ENCODE measurements around the gene NFATC1. TPM values are rescaled to one million over a fixed set of nuclear protein-coding genes. Genes with fewer than 3 reads are reported as not detected.

NFATC1 gene
- total RNA-seq, 1 donor from 2014 or later = 6.1 TPM

GRCh38 chr18:79452190-79452990 lies 56.7 kb downstream of the NFATC1 start:
- Mint-ChIP-seq H3K36me3 (no peaks in the 10 kb centered on the region), H3K9me3 (no peaks in the 10 kb centered on the region), H3K4me1 (ENCODE audit: unreplicated experiment) (peaks cover 9% of the 10 kb centered on the region), H3K4me3 (no peak overlapping the region), H3K27me3 (no peaks in the 10 kb centered on the region), H3K27ac (no peak overlapping the region)
- no peak for TF ChIP-seq CTCF (conservative IDR thresholded peaks at IDR 0.05)
- DNase-seq (ENCODE audit: extremely low spot score, unreplicated experiment) = no peak

GRCh38 chr18:79452991-79453645 lies 57.4 kb downstream of the NFATC1 start:
- Mint-ChIP-seq H3K27ac (no peak overlapping the region), H3K9me3 (no peaks in the 10 kb centered on the region), H3K4me1 (ENCODE audit: unreplicated experiment) (peaks cover 5% of the 10 kb centered on the region), H3K27me3 (no peaks in the 10 kb centered on the region), H3K4me3 (no peak overlapping the region), H3K36me3 (no peaks in the 10 kb centered on the region)
- TF ChIP-seq CTCF (conservative IDR thresholded peaks at IDR 0.05) = no peak
- DNase-seq (ENCODE audit: extremely low spot score, unreplicated experiment) = no peak

GRCh38 chr18:79453816-79454735 lies 58.3 kb downstream of the NFATC1 start:
- no peak for TF ChIP-seq CTCF (conservative IDR thresholded peaks at IDR 0.05)
- H3K9me3 Mint-ChIP-seq = no peaks in the 10 kb centered on the region
- no peak overlapping the region for H3K4me3 Mint-ChIP-seq
- no peaks in the 10 kb centered on the region for H3K36me3 Mint-ChIP-seq
- no peaks in the 10 kb centered on the region for H3K27me3 Mint-ChIP-seq
- peaks cover 3% of the 10 kb centered on the region for H3K4me1 Mint-ChIP-seq (ENCODE audit: unreplicated experiment)
- DNase-seq (ENCODE audit: extremely low spot score, unreplicated experiment) = no peak
- H3K27ac Mint-ChIP-seq = no peak overlapping the region

DNA sequence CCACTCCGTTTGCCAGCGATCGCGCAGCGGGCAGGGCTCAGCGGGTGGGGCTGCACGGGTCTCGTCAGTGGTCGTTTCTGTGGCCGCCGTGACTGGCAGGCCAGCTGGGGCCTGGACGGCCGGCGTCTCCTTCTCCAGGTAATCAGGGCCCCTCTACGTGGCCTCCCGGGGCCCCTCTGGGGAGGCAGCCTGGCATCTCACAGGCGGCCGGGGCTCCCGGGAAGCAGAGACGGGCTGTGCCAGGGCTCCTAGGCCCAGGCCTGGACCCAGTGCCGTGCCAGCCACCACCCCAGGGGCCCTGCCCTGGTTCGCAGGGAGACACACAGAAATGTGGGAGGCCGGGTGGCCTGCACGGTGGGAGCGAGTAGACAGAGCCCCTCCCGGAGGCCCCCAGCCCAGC lies 59.5 kb downstream of the NFATC1 start:
- Mint-ChIP-seq H3K27me3 (no peaks in the 10 kb centered on the region), H3K9me3 (no peaks in the 10 kb centered on the region), H3K4me1 (ENCODE audit: unreplicated experiment) (peaks cover 7% of the 10 kb centered on the region), H3K4me3 (no peak overlapping the region), H3K36me3 (no peaks in the 10 kb centered on the region), H3K27ac (no peak overlapping the region)
- TF ChIP-seq CTCF (conservative IDR thresholded peaks at IDR 0.05) = no peak
- DNase-seq (ENCODE audit: extremely low spot score, unreplicated experiment) = no peak

DNA sequence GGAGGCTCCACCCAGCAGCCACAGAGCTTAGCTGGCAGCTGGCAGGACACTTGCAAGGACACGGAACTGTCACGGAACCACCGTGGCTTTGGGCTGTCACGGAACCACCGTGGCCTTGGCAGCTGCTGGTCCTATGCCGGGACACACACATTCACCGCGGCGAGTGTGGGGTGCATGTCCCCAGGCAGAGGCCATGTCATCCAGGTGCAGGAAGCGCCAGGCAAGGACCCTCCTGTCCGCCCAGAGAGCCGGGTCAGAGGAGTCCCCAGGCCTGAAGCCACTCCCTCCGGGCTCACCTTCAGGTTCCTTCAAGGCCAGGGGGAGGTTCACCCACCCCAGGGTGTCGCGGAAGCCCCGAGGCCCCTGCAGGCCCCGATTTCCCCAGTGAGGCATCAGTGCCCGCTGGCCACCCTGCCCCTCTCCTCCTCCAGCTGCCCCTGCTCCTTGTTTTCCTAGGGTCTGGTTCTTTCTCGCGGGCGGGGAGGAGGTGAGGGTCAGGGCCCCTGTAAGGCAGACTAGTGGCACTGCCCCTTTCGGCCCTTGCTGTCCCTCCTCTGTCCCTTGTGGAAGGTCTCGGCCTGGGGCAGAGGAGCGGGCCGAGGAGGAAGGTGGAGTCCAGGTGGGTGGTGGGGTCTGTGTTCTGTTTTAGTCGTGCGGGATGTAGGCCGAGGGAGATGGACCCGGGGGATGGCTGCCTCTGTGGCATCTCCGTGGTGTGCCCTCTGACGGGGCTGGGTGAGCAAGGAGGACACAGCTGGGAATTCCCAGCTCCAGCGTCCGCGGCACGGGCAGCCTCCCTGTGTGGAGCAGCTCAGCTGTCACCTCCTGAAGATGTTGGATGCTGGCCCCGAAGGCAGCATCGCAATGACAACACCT lies 60.6 kb downstream of the NFATC1 start:
- H3K9me3 Mint-ChIP-seq = no peaks in the 10 kb centered on the region
- peaks cover 8% of the 10 kb centered on the region for H3K4me1 Mint-ChIP-seq (ENCODE audit: unreplicated experiment)
- no peak for DNase-seq (ENCODE audit: extremely low spot score, unreplicated experiment)
- TF ChIP-seq CTCF (conservative IDR thresholded peaks at IDR 0.05) = no peak
- no peaks in the 10 kb centered on the region for H3K36me3 Mint-ChIP-seq
- H3K4me3 Mint-ChIP-seq = no peak overlapping the region
- no peaks in the 10 kb centered on the region for H3K27me3 Mint-ChIP-seq
- no peak overlapping the region for H3K27ac Mint-ChIP-seq

Measured in type B pancreatic cell (in vitro differentiated cells).